Subcutaneous adipose tissue (tissue), 4 donors: ENCODE measurements around the gene ADAMTS14. TPM values are rescaled to one million over a fixed set of nuclear protein-coding genes. Genes with fewer than 3 reads are reported as not detected.

Experiments used
- total RNA-seq, 4 donors: library from RNA; depleted of rRNA; stranded (reverse); fragments of >200 nt; gene quantifications; one replicate each; pipeline ENCODE4 v1.1.0, GENCODE V29; 2016
- TF ChIP-seq, protein P1 (sequence below): fragments of 450-650 bp; IDR thresholded peaks from one replicate; pipeline ENCODE4 v1.5.1; 2016; ENCODE audit warnings: low read depth, mild to moderate bottlenecking, control low read depth, antibody characterized with exemption, moderate library complexity

The ADAMTS14 gene
- total RNA-seq, 4 donors from 2014 or later, result not detected

GRCh38 chr10:70773965-70774809, 101.9 kb downstream of the ADAMTS14 start:
- TF ChIP-seq, protein P1, sequence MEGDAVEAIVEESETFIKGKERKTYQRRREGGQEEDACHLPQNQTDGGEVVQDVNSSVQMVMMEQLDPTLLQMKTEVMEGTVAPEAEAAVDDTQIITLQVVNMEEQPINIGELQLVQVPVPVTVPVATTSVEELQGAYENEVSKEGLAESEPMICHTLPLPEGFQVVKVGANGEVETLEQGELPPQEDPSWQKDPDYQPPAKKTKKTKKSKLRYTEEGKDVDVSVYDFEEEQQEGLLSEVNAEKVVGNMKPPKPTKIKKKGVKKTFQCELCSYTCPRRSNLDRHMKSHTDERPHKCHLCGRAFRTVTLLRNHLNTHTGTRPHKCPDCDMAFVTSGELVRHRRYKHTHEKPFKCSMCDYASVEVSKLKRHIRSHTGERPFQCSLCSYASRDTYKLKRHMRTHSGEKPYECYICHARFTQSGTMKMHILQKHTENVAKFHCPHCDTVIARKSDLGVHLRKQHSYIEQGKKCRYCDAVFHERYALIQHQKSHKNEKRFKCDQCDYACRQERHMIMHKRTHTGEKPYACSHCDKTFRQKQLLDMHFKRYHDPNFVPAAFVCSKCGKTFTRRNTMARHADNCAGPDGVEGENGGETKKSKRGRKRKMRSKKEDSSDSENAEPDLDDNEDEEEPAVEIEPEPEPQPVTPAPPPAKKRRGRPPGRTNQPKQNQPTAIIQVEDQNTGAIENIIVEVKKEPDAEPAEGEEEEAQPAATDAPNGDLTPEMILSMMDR, result no peak

DNA sequence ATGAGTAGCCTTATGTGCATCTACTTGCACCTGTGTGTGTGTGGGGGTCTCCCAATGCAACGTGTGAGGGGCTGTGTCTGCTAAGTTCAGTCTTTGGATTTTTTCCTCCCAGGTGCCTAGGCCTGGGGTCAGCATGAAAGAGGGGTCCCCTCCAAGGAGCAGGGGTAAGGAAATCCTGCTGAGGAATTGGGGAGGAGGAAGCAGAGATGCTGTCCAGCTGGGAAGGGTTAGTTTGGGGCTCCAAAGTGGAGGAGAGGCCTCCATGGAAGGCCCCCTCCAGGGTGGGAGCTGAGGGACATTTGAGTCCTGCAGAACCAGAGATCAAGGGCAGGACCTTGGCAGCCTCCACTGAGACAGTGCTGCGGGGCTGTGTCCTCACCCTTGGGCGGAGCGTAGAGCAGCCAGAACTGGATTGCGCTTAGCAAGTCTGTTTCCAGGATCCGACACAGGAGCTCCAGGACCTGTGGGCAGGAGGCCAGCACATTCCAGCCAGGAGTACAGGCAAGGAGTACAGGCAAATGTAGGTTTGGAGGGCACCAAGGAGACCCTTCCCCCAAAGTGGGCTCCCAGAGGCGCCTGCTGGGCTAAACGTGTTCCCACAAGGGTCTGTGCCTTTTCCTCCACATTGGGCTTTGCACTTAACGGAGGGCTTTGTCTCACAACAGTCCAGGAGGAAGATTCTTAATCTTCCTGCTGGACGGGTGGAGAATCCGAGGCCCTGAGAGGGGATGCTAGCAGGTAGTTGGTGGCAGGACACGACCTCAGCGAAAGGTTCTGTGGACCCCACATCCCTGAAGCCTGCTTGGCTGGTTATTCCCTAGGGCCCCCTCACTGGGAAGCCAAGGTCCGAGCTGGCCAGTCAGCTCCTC, 102.7 kb downstream of the ADAMTS14 start:
- TF ChIP-seq, protein P1, result no peak

GRCh38 chr10:70775679-70776454, 103.6 kb downstream of the ADAMTS14 start:
- TF ChIP-seq, protein P1, result no peak

GRCh38 chr10:70776455-70777005, 104.2 kb downstream of the ADAMTS14 start:
- TF ChIP-seq, protein P1, result no peak

DNA sequence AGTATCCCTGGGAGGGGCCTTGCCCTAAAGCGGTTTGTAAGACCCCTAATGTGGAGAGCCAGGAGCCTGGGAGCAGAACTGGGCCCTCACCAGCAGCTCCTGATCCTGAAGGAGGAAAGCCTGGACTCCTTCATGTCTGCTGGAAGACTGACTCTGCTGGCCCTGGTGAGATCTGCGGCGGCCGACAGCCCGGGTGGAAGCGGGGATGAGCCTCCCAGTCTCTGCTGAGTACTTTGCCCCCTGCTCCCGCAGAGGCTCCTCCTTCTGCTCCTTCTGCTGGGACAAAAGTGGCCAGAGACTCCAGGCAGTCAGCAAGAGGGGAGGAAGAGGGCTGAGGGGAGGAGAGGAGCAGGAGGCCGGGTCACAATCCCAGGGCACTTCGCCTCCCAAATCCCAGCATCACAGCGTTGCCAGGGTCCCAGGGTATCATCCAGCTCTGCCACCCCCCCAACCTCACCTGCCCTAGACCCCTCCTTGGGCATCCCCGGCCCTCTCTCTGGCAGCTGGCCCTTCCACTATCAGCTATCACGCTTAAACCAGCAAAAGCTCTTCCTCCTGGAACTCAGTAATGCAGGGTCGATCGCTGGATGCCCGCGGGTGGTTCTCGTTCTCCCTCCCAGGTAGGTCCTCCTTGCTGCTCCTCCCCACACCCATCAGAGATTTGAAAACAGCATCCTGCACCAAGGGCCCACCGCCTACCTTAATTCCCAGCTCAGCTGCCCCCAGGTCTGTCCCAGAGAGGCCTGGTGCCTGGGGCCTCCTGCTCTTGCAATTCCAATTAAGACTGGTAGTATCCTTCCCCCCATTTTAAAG, 105.0 kb downstream of the ADAMTS14 start:
- TF ChIP-seq, protein P1, result no peak

GRCh38 chr10:70778267-70778924, 106.1 kb downstream of the ADAMTS14 start:
- TF ChIP-seq, protein P1, result no peak
